PC-3 (cell line): ENCODE data around the gene EP400.

Source experiments
- EZH2 ChIP-seq: fragments of 300-600 bp; sonication (generic); IDR thresholded peaks from one replicate; pipeline ENCODE4 v1.6.1; 2017; ENCODE audit warnings: antibody characterized with exemption, mild to moderate bottlenecking, low read length; ENCODE audit not compliant: unreplicated experiment
- TF ChIP-seq, protein P1 (sequence below): fragments of 300-600 bp; sonication (generic); conservative IDR thresholded peaks from 2 replicates; pipeline ENCODE4 v1.5.1; 2017; ENCODE audit warnings: antibody characterized with exemption, low read depth, mild to moderate bottlenecking, low read length

DNA sequence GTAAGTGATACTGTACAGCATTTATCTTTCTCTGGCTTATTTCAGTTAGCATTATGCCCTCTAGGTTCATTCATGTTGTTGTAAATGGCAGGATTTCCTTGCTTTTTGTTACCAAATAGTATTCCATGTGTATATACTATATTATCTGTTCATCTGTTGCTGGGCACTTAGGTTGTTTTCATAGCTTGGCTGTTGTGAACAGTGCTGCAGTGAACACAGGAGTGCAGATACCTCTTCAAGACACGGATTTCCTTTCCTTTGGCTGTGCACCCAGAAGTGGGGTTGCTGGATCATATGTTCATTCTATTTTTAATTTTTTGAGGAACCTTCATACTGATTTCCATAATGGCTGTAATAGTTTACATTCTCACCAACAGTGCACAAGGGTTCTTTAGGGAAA lies 21.5 kb downstream of the EP400 start:
- TF ChIP-seq, protein P1, sequence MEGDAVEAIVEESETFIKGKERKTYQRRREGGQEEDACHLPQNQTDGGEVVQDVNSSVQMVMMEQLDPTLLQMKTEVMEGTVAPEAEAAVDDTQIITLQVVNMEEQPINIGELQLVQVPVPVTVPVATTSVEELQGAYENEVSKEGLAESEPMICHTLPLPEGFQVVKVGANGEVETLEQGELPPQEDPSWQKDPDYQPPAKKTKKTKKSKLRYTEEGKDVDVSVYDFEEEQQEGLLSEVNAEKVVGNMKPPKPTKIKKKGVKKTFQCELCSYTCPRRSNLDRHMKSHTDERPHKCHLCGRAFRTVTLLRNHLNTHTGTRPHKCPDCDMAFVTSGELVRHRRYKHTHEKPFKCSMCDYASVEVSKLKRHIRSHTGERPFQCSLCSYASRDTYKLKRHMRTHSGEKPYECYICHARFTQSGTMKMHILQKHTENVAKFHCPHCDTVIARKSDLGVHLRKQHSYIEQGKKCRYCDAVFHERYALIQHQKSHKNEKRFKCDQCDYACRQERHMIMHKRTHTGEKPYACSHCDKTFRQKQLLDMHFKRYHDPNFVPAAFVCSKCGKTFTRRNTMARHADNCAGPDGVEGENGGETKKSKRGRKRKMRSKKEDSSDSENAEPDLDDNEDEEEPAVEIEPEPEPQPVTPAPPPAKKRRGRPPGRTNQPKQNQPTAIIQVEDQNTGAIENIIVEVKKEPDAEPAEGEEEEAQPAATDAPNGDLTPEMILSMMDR = no peak
- no peak for TF ChIP-seq EZH2
